B cell (primary cell): ENCODE results near the gene ODC1. TPM values are rescaled to one million over a fixed set of nuclear protein-coding genes. Genes with fewer than 3 reads are reported as not detected.

Experiments
- ATAC-seq: fragments of 200-7000 bp; cut with Tn5 transposase; one replicate; pipeline ENCODE4 v1.10.0; 2021; ENCODE audit warnings: low read depth, mild to moderate bottlenecking, moderate number of reproducible peaks, moderate library complexity
- CTCF ChIA-PET: fragments of 350-600 bp; sonication (Branson Sonifier 250); formaldehyde crosslinking; loops from one replicate; lab custom pipeline; 2021; ENCODE audit warnings: antibody characterized with exemption, inconsistent platforms; lab: Charles Lee
- POLR2A ChIA-PET: fragments of 350-600 bp; sonication (Branson Sonifier 250); formaldehyde crosslinking; loops from one replicate; lab custom pipeline; 2021; ENCODE audit warnings: antibody characterized with exemption; lab: Charles Lee
- DNase-seq: peaks from one replicate; pipeline ENCODE4 v3.0.0; 2013
- H2AFZ ChIP-seq: 2 replicates; pipeline ENCODE4 v1.6.1; 2012; ENCODE audit warnings: mild to moderate bottlenecking, low read depth, low read length; ENCODE audit not compliant: insufficient read depth, poor library complexity, severe bottlenecking
- H3K27ac ChIP-seq, 2 donors: 1 replicate in 1 of 2; 2 replicates in 1 of 2; pipeline ENCODE4 v1.5.1; 2012 to 2013; ENCODE audit warnings: low read length in 2 of 2, mild to moderate bottlenecking in 2 of 2, moderate library complexity in 1 of 2
- H3K27me3 ChIP-seq, 4 experiments: fragments of 200-600 bp in 1 of 4; sonication (generic) in 1 of 4; replicated peaks in 1 of 4; 1 replicate in 2 of 4; 2 replicates in 2 of 4; pipeline versions ENCODE4 v1.6.1 to v1.7.0; 2013 to 2016; ENCODE audit warnings: low read length in 3 of 4, mild to moderate bottlenecking in 2 of 4, mixed read lengths in 1 of 4, moderate library complexity in 1 of 4; ENCODE audit not compliant: insufficient read depth in 4 of 4, control insufficient read depth in 3 of 4; ENCODE audit errors: control extremely low read depth in 1 of 4
- H3K36me3 ChIP-seq, 2 experiments: replicated peaks in 1 of 2; 1 replicate in 1 of 2; 2 replicates in 1 of 2; pipeline versions ENCODE4 v1.6.1 to v1.7.1; 2013; ENCODE audit warnings: low read length in 1 of 2; ENCODE audit not compliant: insufficient read depth in 2 of 2, control insufficient read depth in 1 of 2; ENCODE audit errors: control extremely low read depth in 1 of 2, extremely low read depth in 1 of 2
- H3K4me1 ChIP-seq, 2 donors: fragments of 200-600 bp in 1 of 2; sonication (generic) in 1 of 2; 1 replicate in 1 of 2; 2 replicates in 1 of 2; pipeline versions ENCODE4 v1.5.1 to v1.6.1; 2013 to 2017; ENCODE audit warnings: low read length in 2 of 2; ENCODE audit not compliant: control insufficient read depth in 2 of 2, insufficient read depth in 2 of 2
- H3K4me2 ChIP-seq: replicated peaks from 2 replicates; pipeline ENCODE3; 2012; ENCODE audit warnings: mild to moderate bottlenecking, low read depth, low read length; ENCODE audit not compliant: poor library complexity, severe bottlenecking
- H3K4me3 ChIP-seq, 5 experiments: fragments of 200-600 bp in 1 of 5; sonication (generic) in 1 of 5; 1 replicate in 3 of 5; 2 replicates in 2 of 5; pipeline versions ENCODE4 v1.5.1 to v1.7.0; 2011 to 2016; ENCODE audit warnings: low read length in 4 of 5, mild to moderate bottlenecking in 4 of 5, low read depth in 2 of 5, control low read depth in 1 of 5, moderate library complexity in 1 of 5; ENCODE audit not compliant: insufficient read depth in 1 of 5; ENCODE audit errors: control extremely low read depth in 1 of 5, extremely low read depth in 1 of 5
- H3K79me2 ChIP-seq: fragments of 200-600 bp; sonication (generic); one replicate; pipeline ENCODE4 v1.6.0; 2016; ENCODE audit warnings: low read length; ENCODE audit not compliant: control insufficient read depth, insufficient read depth
- H3K9ac ChIP-seq: fragments of 200-600 bp; sonication (generic); 2 replicates; pipeline ENCODE4 v1.6.1; 2017; ENCODE audit warnings: mild to moderate bottlenecking, low read length, moderate library complexity
- H3K9me3 ChIP-seq, 3 donors: one replicate each; pipeline versions ENCODE4 v1.6.1 to v1.7.1; 2013; ENCODE audit warnings: low read length in 2 of 3; ENCODE audit not compliant: control insufficient read depth in 2 of 3, insufficient read depth in 1 of 3; ENCODE audit errors: control extremely low read depth in 1 of 3
- H4K20me1 ChIP-seq: 2 replicates; pipeline ENCODE4 v1.6.0; 2012; ENCODE audit warnings: mild to moderate bottlenecking, low read length; ENCODE audit not compliant: insufficient read depth, control insufficient read depth, poor library complexity, severe bottlenecking
- H3K27ac Mint-ChIP-seq: one replicate; pipeline ENCODE4 v1.8.0; 2021; ENCODE audit warnings: mixed read lengths
- H3K27me3 Mint-ChIP-seq: one replicate; pipeline ENCODE4 v1.8.0; 2021; ENCODE audit warnings: mixed read lengths
- H3K4me1 Mint-ChIP-seq: one replicate; pipeline ENCODE4 v1.8.0; 2021; ENCODE audit warnings: mixed read lengths
- H3K4me3 Mint-ChIP-seq: one replicate; pipeline ENCODE4 v1.8.0; 2021; ENCODE audit warnings: mixed read lengths
- H3K9me3 Mint-ChIP-seq: one replicate; pipeline ENCODE4 v1.8.0; 2022; ENCODE audit warnings: mixed read lengths; ENCODE audit not compliant: insufficient read depth
- CTCF ChIP-seq: fragments of 200-600 bp; IDR thresholded peaks from one replicate; pipeline ENCODE4 v1.8.0; 2022; ENCODE audit warnings: antibody characterized with exemption, mild to moderate bottlenecking
- EZH2 ChIP-seq: IDR thresholded peaks from 2 replicates; pipeline ENCODE4 v1.6.1; 2012; ENCODE audit warnings: borderline replicate concordance, low read depth, mild to moderate bottlenecking, moderate library complexity, low read length; ENCODE audit not compliant: insufficient read depth, poor library complexity, severe bottlenecking
- WGBS: methylation state at CpG from one replicate; pipeline ENCODE4 v1.1.5; 2013; ENCODE audit warnings: missing lambda C conversion rate; ENCODE audit not compliant: insufficient coverage; 5-methylcytosine and 5-hydroxymethylcytosine counted together
- intact Hi-C: fragments of 100-400 bp; cut with micrococcal nuclease; formaldehyde crosslinking; loops from one replicate; pipeline ENCODE4 v1.10.0; 2022
- polyA plus RNA-seq: library from polyadenylated mRNA; depleted of rRNA; stranded (reverse); fragments of >200 nt; gene quantifications from 2 replicates; pipeline ENCODE4 v1.2.3, GENCODE V29; 2012
- total RNA-seq, 2 donors: library from RNA; stranded (reverse); fragments of 120-200 nt in 1 of 2; gene quantifications; 1 replicate in 1 of 2; 2 replicates in 1 of 2; pipeline versions ENCODE4 v1.2.3 to v1.2.4, GENCODE V29; 2013 to 2022

Gene ODC1
- total and polyA plus RNA-seq, 2 donors (not counting 1 experiment from before 2014, with no cell fraction given): 88.7 to 171 TPM

GRCh38 chr2:10428355-10428754 lies 19.8 kb downstream of the ODC1 start:
- peaks cover 10 to 12% of the 10 kb centered on the region in 2 donors for H3K4me1 ChIP-seq
- H3K27ac Mint-ChIP-seq: no peak overlapping the region
- H3K4me2 ChIP-seq: no peak overlapping the region

GRCh38 chr2:10427618-10427949 lies 20.5 kb downstream of the ODC1 start:
- no peaks in the 10 kb centered on the region for H4K20me1 ChIP-seq
- H2AFZ ChIP-seq: no peak overlapping the region
- Mint-ChIP-seq H3K4me1 (peaks cover 9% of the 10 kb centered on the region), H3K27ac (no peak overlapping the region), H3K4me3 (no peak overlapping the region), H3K9me3 (no peaks in the 10 kb centered on the region), H3K27me3 (no peaks in the 10 kb centered on the region)
- ATAC-seq: no peak
- DNase-seq: no peak
- no peak overlapping the region for H3K9ac ChIP-seq
- H3K4me3 ChIP-seq: no peak overlapping the region
- WGBS: 96% methylated on average over 17 of the region's 17 CpGs
- H3K27ac ChIP-seq: no peak overlapping the region
- ChIA-PET CTCF (interaction anchor here (1.6 kb wide), 1 partner anchor 303 kb away, joined by 8 read pairs; no protein-coding TSS in a partner anchor), POLR2A (no interaction called here)
- intact Hi-C loops: no loop called here
- H3K79me2 ChIP-seq: no peaks in the 10 kb centered on the region
- TF ChIP-seq EZH2: no peak
- no peak for TF ChIP-seq CTCF
- no peak overlapping the region for H3K4me2 ChIP-seq
- peaks cover 0 to 37% of the 10 kb centered on the region in 2 experiments for H3K36me3 ChIP-seq
- H3K4me1 ChIP-seq: peaks cover 9 to 12% of the 10 kb centered on the region in 2 donors
- peaks cover 0 to 4% (median 0%) of the 10 kb centered on the region in 4 experiments for H3K27me3 ChIP-seq
- H3K9me3 ChIP-seq: no peaks in the 10 kb centered on the region

More at GRCh38 chr2:10428355-10428754, 19.8 kb downstream of the ODC1 start:
- no peak for DNase-seq
- Histone ChIP-seq H3K27ac (no peak overlapping the region), H3K27me3 (peaks cover 0 to 4% (median 0%) of the 10 kb centered on the region in 4 experiments), H4K20me1 (no peaks in the 10 kb centered on the region), H2AFZ (no peak overlapping the region), H3K79me2 (no peaks in the 10 kb centered on the region), H3K9ac (no peak overlapping the region), H3K9me3 (no peaks in the 10 kb centered on the region), H3K36me3 (peaks cover 0 to 30% of the 10 kb centered on the region in 2 experiments), H3K4me3 (no peak overlapping the region)
- WGBS: 94% methylated on average over 6 of the region's 8 CpGs
- intact Hi-C loops: no loop called here
- H3K4me1 Mint-ChIP-seq: peaks cover 13% of the 10 kb centered on the region
- TF ChIP-seq CTCF (no peak), EZH2 (no peak)
- H3K9me3 Mint-ChIP-seq: no peaks in the 10 kb centered on the region
- POLR2A ChIA-PET: no interaction called here
- no peaks in the 10 kb centered on the region for H3K27me3 Mint-ChIP-seq
- no peak overlapping the region for H3K4me3 Mint-ChIP-seq
- ATAC-seq: no peak
- CTCF ChIA-PET: interaction anchor here (0.8 to 1.6 kb wide), 3 partner anchors 18 to 304 kb away, joined by 3 to 8 read pairs (median 3); no protein-coding TSS in a partner anchor
